Right ventricle myocardium superior (tissue), 1 donor: Measurements from ENCODE around the gene PTPRG. TPM values are rescaled to one million over a fixed set of nuclear protein-coding genes. Genes with fewer than 3 reads are reported as not detected.
"Not testable (repeated sequence)": the region's sequence is repeated elsewhere in the genome, so short reads cannot be mapped to it uniquely, and the experiment has no call there.

Source experiments
- ATAC-seq: fragments of 200-7000 bp; cut with Tn5 transposase; one replicate; pipeline ENCODE4 v1.9.1; 2020; ENCODE audit warnings: mild to moderate bottlenecking; ENCODE audit not compliant: poor library complexity
- DNase-seq: peaks from one replicate; pipeline ENCODE4 v3.0.0-alpha.2; 2020
- intact Hi-C: fragments of 100-400 bp; cut with DNase I; formaldehyde crosslinking; loops from one replicate; pipeline ENCODE4 v1.11.2; 2022
- long read RNA-seq: library from polyadenylated mRNA; unstranded; transcript quantifications from one replicate; pipeline ENCODE4 v2.0.0, GENCODE V29; 2021
- total RNA-seq: library from RNA; stranded (reverse); fragmentation: NEBNext Ultra II Directional; extraction: Animal tissue kit (Norgen Biotek cat#: 25700); gene quantifications from one replicate; pipeline ENCODE4 v1.2.1, GENCODE V29; 2021
- donor health status: DM: no; HTN: yes; CAD: no; lungs with severe emphysema.

The PTPRG gene
- 29.7 TPM for total RNA-seq
- long read RNA-seq, partial matches to known transcripts, result 11 of 15 reads
- long read RNA-seq, other reads (novel, unspliced or antisense), result 4 of 15 reads

GRCh38 chr3:61561374-61562041 lies at the start of gene PTPRG:
Gene PTPRG, plus strand, starts transcription at chr3:61561571. Its CDS starts 717 bp downstream, at chr3:61562288.
- intact Hi-C loops, result loop anchor here (2.0 to 5.0 kb wide), 4 partner anchors 246 to 626 kb away; no protein-coding TSS in a partner anchor
- peak; percentile 94 for DNase-seq
- peak; percentile 83 for ATAC-seq

GRCh38 chr3:61518590-61518989 lies 42.8 kb upstream of the PTPRG start:
- ATAC-seq (no peak), DNase-seq (no peak)
- intact Hi-C loops, result no loop called here

- ATAC-seq (no peak), DNase-seq (no peak)
- intact Hi-C loops, result no loop called here
These were observed 40.3 kb upstream of the PTPRG start for GRCh38 chr3:61520966-61521628.

- ATAC-seq, result no peak
- no peak for DNase-seq
- intact Hi-C loops, result no loop called here
These were observed 39.3 kb upstream of the PTPRG start for GRCh38 chr3:61522060-61522459.

GRCh38 chr3:61522626-61523025 lies 38.7 kb upstream of the PTPRG start:
- DNase-seq (no peak), ATAC-seq (peak; percentile 60)
- intact Hi-C loops, result no loop called here

GRCh38 chr3:61524933-61525332 lies 36.4 kb upstream of the PTPRG start:
- ATAC-seq (peak; percentile 25), DNase-seq (no peak)
- intact Hi-C loops, result no loop called here

GRCh38 chr3:61526308-61526707 lies 35.1 kb upstream of the PTPRG start:
- no peak for DNase-seq
- ATAC-seq, result no peak
- intact Hi-C loops, result no loop called here

- no peak for DNase-seq
- no peak for ATAC-seq
- intact Hi-C loops, result no loop called here
These were observed 34.4 kb upstream of the PTPRG start for GRCh38 chr3:61527011-61527410.

- intact Hi-C loops, result no loop called here
These were observed 31.0 kb upstream of the PTPRG start for GRCh38 chr3:61530355-61530754.

GRCh38 chr3:61531528-61531927 lies 29.8 kb upstream of the PTPRG start:
- no peak for ATAC-seq
- no peak for DNase-seq
- intact Hi-C loops, result no loop called here

More at GRCh38 chr3:61530355-61530754, 31.0 kb upstream of the PTPRG start:
- DNase-seq (no peak), ATAC-seq (peak; percentile 55)

GRCh38 chr3:61532739-61533500 lies 28.5 kb upstream of the PTPRG start:
- ATAC-seq, result no peak
- intact Hi-C loops, result no loop called here

GRCh38 chr3:61535826-61536225 lies 25.5 kb upstream of the PTPRG start:
- DNase-seq, result no peak
- ATAC-seq, result no peak
- intact Hi-C loops, result no loop called here

More at GRCh38 chr3:61532739-61533500, 28.5 kb upstream of the PTPRG start:
- DNase-seq, result no peak

- intact Hi-C loops, result no loop called here
- ATAC-seq (no peak), DNase-seq (no peak)
These were observed 24.0 kb upstream of the PTPRG start for GRCh38 chr3:61537366-61537765.

GRCh38 chr3:61538486-61538885 lies 22.9 kb upstream of the PTPRG start:
- ATAC-seq, result no peak
- DNase-seq, result no peak
- intact Hi-C loops, result no loop called here

GRCh38 chr3:61541694-61542093 lies 19.7 kb upstream of the PTPRG start:
- intact Hi-C loops, result no loop called here
- DNase-seq, result no peak
- ATAC-seq, result no peak

- ATAC-seq (no peak), DNase-seq (no peak)
- intact Hi-C loops, result no loop called here
These were observed 15.7 kb upstream of the PTPRG start for GRCh38 chr3:61545716-61546115.

GRCh38 chr3:61547625-61548024 lies 13.7 kb upstream of the PTPRG start:
- intact Hi-C loops, result no loop called here
- no peak for DNase-seq
- no peak for ATAC-seq

GRCh38 chr3:61552704-61553103 lies 8.7 kb upstream of the PTPRG start:
- DNase-seq, intact Hi-C loops, ATAC-seq: not testable (repeated sequence)

- DNase-seq, result no peak
- no peak for ATAC-seq
- intact Hi-C loops, result no loop called here
These were observed 2.1 kb upstream of the PTPRG start for GRCh38 chr3:61559136-61559731.
